ENCODE measurements around the gene TBC1D20.

TBC1D20 gene

GRCh38 chr20:419556-420165 lies 42.7 kb downstream of the TBC1D20 start:
- Histone ChIP-seq H2AFZ (ENCODE audit: low read depth, low read length) (no peak overlapping the region), H3K36me3 (ENCODE audit: control insufficient read depth in 1 of 2, insufficient read depth in 2 of 2, low read depth in 1 of 2, low read length in 2 of 2) (peaks cover 66 to 73% of the 10 kb centered on the region in 2 experiments), H3K27me3 (ENCODE audit: control insufficient read depth in 1 of 2, insufficient read depth in 1 of 2, low read length in 2 of 2) (no peaks in the 10 kb centered on the region), H2BK12ac (ENCODE audit: low read length in 2 of 2) (peak overlapping the region in 1 of 2 experiments; percentile 6), H2AK5ac (ENCODE audit: low read length, severe bottlenecking) (no peak overlapping the region), H4K8ac (ENCODE audit: low read length) (no peak overlapping the region), H4K91ac (ENCODE audit: low read length) (no peak overlapping the region), H3K79me1 (replicated peaks; ENCODE audit: low read length, poor library complexity, severe bottlenecking) (peaks cover 28% of the 10 kb centered on the region), H3K23ac (ENCODE audit: low read length in 2 of 2) (no peak overlapping the region), H3K4me1 (ENCODE audit: control insufficient read depth, insufficient read depth, low read depth, low read length) (peaks cover 2% of the 10 kb centered on the region), H3K27ac (ENCODE audit: low read length, poor library complexity, severe bottlenecking) (no peak overlapping the region), H3K9me3 (ENCODE audit: control insufficient read depth, low read length) (no peaks in the 10 kb centered on the region), H3K4me2 (ENCODE audit: low read length, poor library complexity, severe bottlenecking) (no peak overlapping the region), H3K14ac (ENCODE audit: low read length in 2 of 2) (no peak overlapping the region), H3K4ac (ENCODE audit: low read depth in 1 of 2, low read length in 2 of 2) (no peak overlapping the region), H3K4me3 (ENCODE audit: insufficient read depth in 1 of 2, low read depth in 1 of 2, low read length in 2 of 2) (no peak overlapping the region), H3K18ac (ENCODE audit: low read depth in 1 of 2, low read length in 2 of 2) (no peak overlapping the region), H2BK120ac (ENCODE audit: low read depth, low read length) (no peak overlapping the region), H2BK15ac (ENCODE audit: low read depth, poor library complexity, severe bottlenecking) (no peak overlapping the region), H2BK5ac (ENCODE audit: low read depth, low read length, poor library complexity, severe bottlenecking) (no peak overlapping the region), H3K9ac (ENCODE audit: low read length) (no peak overlapping the region)
- no peak for DNase-seq
- 97% methylated on average over 32 of the region's 32 CpGs for WGBS

GRCh38 chr20:418858-419365 lies 43.4 kb downstream of the TBC1D20 start:
- H3K4ac ChIP-seq (ENCODE audit: low read depth in 1 of 2, low read length in 2 of 2), result no peak overlapping the region
- H3K4me1 ChIP-seq (ENCODE audit: control insufficient read depth, insufficient read depth, low read depth, low read length), result peaks cover 2% of the 10 kb centered on the region
- no peak overlapping the region for H3K14ac ChIP-seq (ENCODE audit: low read length in 2 of 2)
- WGBS, result 97% methylated on average over 8 of the region's 8 CpGs
- H3K36me3 ChIP-seq (ENCODE audit: control insufficient read depth in 1 of 2, insufficient read depth in 2 of 2, low read depth in 1 of 2, low read length in 2 of 2), result peaks cover 59 to 66% of the 10 kb centered on the region in 2 experiments
- no peak for DNase-seq
- no peak overlapping the region for H2BK12ac ChIP-seq (ENCODE audit: low read length in 2 of 2)
- no peak overlapping the region for H2AFZ ChIP-seq (ENCODE audit: low read depth, low read length)
- no peak overlapping the region for H2BK15ac ChIP-seq (ENCODE audit: low read depth, poor library complexity, severe bottlenecking)
- H3K23ac ChIP-seq (ENCODE audit: low read length in 2 of 2), result no peak overlapping the region
- H3K18ac ChIP-seq (ENCODE audit: low read depth in 1 of 2, low read length in 2 of 2), result no peak overlapping the region
- H3K4me3 ChIP-seq (ENCODE audit: insufficient read depth in 1 of 2, low read depth in 1 of 2, low read length in 2 of 2), result no peak overlapping the region
- no peak overlapping the region for H3K9ac ChIP-seq (ENCODE audit: low read length)
- no peak overlapping the region for H2AK5ac ChIP-seq (ENCODE audit: low read length, severe bottlenecking)
- no peak overlapping the region for H3K27ac ChIP-seq (ENCODE audit: low read length, poor library complexity, severe bottlenecking)
- H3K79me1 ChIP-seq (replicated peaks; ENCODE audit: low read length, poor library complexity, severe bottlenecking), result peaks cover 24% of the 10 kb centered on the region
- no peaks in the 10 kb centered on the region for H3K9me3 ChIP-seq (ENCODE audit: control insufficient read depth, low read length)
- no peaks in the 10 kb centered on the region for H3K27me3 ChIP-seq (ENCODE audit: control insufficient read depth in 1 of 2, insufficient read depth in 1 of 2, low read length in 2 of 2)
- no peak overlapping the region for H2BK5ac ChIP-seq (ENCODE audit: low read depth, low read length, poor library complexity, severe bottlenecking)
- no peak overlapping the region for H3K4me2 ChIP-seq (ENCODE audit: low read length, poor library complexity, severe bottlenecking)
- H2BK120ac ChIP-seq (ENCODE audit: low read depth, low read length), result no peak overlapping the region
- no peak overlapping the region for H4K91ac ChIP-seq (ENCODE audit: low read length)
- no peak overlapping the region for H4K8ac ChIP-seq (ENCODE audit: low read length)

GRCh38 chr20:417801-418342 lies 44.5 kb downstream of the TBC1D20 start:
- Histone ChIP-seq H3K79me1 (replicated peaks; ENCODE audit: low read length, poor library complexity, severe bottlenecking) (peaks cover 24% of the 10 kb centered on the region), H3K4me1 (ENCODE audit: control insufficient read depth, insufficient read depth, low read depth, low read length) (peaks cover 2% of the 10 kb centered on the region), H2BK12ac (ENCODE audit: low read length in 2 of 2) (no peak overlapping the region), H3K4me3 (ENCODE audit: insufficient read depth in 1 of 2, low read depth in 1 of 2, low read length in 2 of 2) (no peak overlapping the region), H3K4me2 (ENCODE audit: low read length, poor library complexity, severe bottlenecking) (no peak overlapping the region), H3K18ac (ENCODE audit: low read depth in 1 of 2, low read length in 2 of 2) (no peak overlapping the region), H2AFZ (ENCODE audit: low read depth, low read length) (no peak overlapping the region), H3K14ac (ENCODE audit: low read length in 2 of 2) (no peak overlapping the region), H3K23ac (ENCODE audit: low read length in 2 of 2) (no peak overlapping the region), H2BK15ac (ENCODE audit: low read depth, poor library complexity, severe bottlenecking) (no peak overlapping the region), H2BK5ac (ENCODE audit: low read depth, low read length, poor library complexity, severe bottlenecking) (no peak overlapping the region), H2BK120ac (ENCODE audit: low read depth, low read length) (no peak overlapping the region), H3K27ac (ENCODE audit: low read length, poor library complexity, severe bottlenecking) (no peak overlapping the region), H4K91ac (ENCODE audit: low read length) (no peak overlapping the region), H3K4ac (ENCODE audit: low read depth in 1 of 2, low read length in 2 of 2) (no peak overlapping the region), H4K8ac (ENCODE audit: low read length) (no peak overlapping the region), H3K9ac (ENCODE audit: low read length) (no peak overlapping the region), H2AK5ac (ENCODE audit: low read length, severe bottlenecking) (no peak overlapping the region), H3K27me3 (ENCODE audit: control insufficient read depth in 1 of 2, insufficient read depth in 1 of 2, low read length in 2 of 2) (no peaks in the 10 kb centered on the region), H3K36me3 (ENCODE audit: control insufficient read depth in 1 of 2, insufficient read depth in 2 of 2, low read depth in 1 of 2, low read length in 2 of 2) (peaks cover 54 to 59% of the 10 kb centered on the region in 2 experiments), H3K9me3 (ENCODE audit: control insufficient read depth, low read length) (no peaks in the 10 kb centered on the region)
- no peak for DNase-seq
- 94% methylated on average over 11 of the region's 12 CpGs for WGBS

DNA sequence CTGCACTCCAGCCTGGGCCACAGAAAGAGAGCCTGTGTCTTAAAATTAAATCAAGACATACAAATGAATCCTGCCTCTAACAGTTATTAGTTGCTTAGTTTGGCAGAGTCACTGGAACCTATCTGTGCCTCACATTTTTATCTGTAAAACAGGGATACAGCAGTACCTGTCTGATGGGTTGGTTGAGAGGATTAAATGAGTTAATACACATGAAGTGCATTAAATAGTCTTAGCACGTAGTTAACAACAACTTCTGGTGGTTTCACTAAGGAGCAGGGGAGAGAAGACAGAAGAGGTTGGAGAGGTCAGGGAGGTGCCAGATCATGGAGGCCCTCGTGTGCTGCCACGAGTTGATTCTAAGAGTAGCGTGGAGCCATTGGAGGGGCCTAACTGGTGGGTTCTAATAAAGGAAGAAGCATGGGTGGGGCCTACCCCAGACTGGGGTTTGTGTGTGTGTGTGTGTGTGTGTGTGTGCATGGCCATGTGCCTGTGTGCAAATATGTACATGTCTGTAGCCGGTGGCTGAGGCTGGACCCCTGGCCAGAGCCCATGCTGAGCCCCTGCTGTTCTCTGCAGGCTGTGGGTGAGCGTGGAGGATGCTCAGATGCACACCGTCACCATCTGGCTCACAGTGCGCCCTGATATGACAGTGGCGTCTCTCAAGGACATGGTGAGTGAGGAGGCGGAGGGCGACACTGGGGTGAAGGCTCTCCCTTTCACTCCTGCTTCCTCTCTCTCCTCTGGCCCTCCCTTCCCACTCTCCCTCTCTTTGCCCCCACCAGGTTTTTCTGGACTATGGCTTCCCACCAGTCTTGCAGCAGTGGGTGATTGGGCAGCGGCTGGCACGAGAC lies 45.2 kb downstream of the TBC1D20 start:
- WGBS, result 85% methylated on average over 11 of the region's 13 CpGs
- Histone ChIP-seq H2BK5ac (ENCODE audit: low read depth, low read length, poor library complexity, severe bottlenecking) (no peak overlapping the region), H4K91ac (ENCODE audit: low read length) (no peak overlapping the region), H3K4ac (ENCODE audit: low read depth in 1 of 2, low read length in 2 of 2) (no peak overlapping the region), H2AK5ac (ENCODE audit: low read length, severe bottlenecking) (no peak overlapping the region), H4K8ac (ENCODE audit: low read length) (peak overlapping the region; percentile 38), H3K27ac (ENCODE audit: low read length, poor library complexity, severe bottlenecking) (no peak overlapping the region), H3K27me3 (ENCODE audit: control insufficient read depth in 1 of 2, insufficient read depth in 1 of 2, low read length in 2 of 2) (no peaks in the 10 kb centered on the region), H3K4me2 (ENCODE audit: low read length, poor library complexity, severe bottlenecking) (no peak overlapping the region), H3K79me1 (replicated peaks; ENCODE audit: low read length, poor library complexity, severe bottlenecking) (peaks cover 27% of the 10 kb centered on the region), H3K9ac (ENCODE audit: low read length) (no peak overlapping the region), H2BK120ac (ENCODE audit: low read depth, low read length) (no peak overlapping the region), H3K14ac (ENCODE audit: low read length in 2 of 2) (no peak overlapping the region), H2BK15ac (ENCODE audit: low read depth, poor library complexity, severe bottlenecking) (no peak overlapping the region), H3K18ac (ENCODE audit: low read depth in 1 of 2, low read length in 2 of 2) (no peak overlapping the region), H3K36me3 (ENCODE audit: control insufficient read depth in 1 of 2, insufficient read depth in 2 of 2, low read depth in 1 of 2, low read length in 2 of 2) (peaks cover 50 to 61% of the 10 kb centered on the region in 2 experiments), H3K9me3 (ENCODE audit: control insufficient read depth, low read length) (no peaks in the 10 kb centered on the region), H3K23ac (ENCODE audit: low read length in 2 of 2) (no peak overlapping the region), H2BK12ac (ENCODE audit: low read length in 2 of 2) (no peak overlapping the region), H3K4me1 (ENCODE audit: control insufficient read depth, insufficient read depth, low read depth, low read length) (peaks cover 2% of the 10 kb centered on the region), H3K4me3 (ENCODE audit: insufficient read depth in 1 of 2, low read depth in 1 of 2, low read length in 2 of 2) (no peak overlapping the region), H2AFZ (ENCODE audit: low read depth, low read length) (no peak overlapping the region)
- no peak for DNase-seq
